Neural cell (in vitro differentiated cells): ENCODE results near the gene NUDT9. TPM values are rescaled to one million over a fixed set of nuclear protein-coding genes. Genes with fewer than 3 reads are reported as not detected.
"Not testable (repeated sequence)": the region's sequence is repeated elsewhere in the genome, so short reads cannot be mapped to it uniquely, and the experiment has no call there.

Source experiments
- H2AFZ ChIP-seq: fragments of 200-600, 300-800 bp; sonication (generic), shearing (Covaris generic); 2 replicates; pipeline ENCODE4 v1.6.0; 2014; ENCODE audit warnings: low read depth, mild to moderate bottlenecking, antibody characterized with exemption, low read length, moderate library complexity
- H3F3A ChIP-seq: fragments of 200-600 bp; shearing (Covaris generic); 2 replicates; pipeline ENCODE4 v1.6.1; 2016; ENCODE audit warnings: mild to moderate bottlenecking, moderate library complexity, mixed read lengths, antibody characterized with exemption, low read length; ENCODE audit not compliant: insufficient read depth, poor library complexity, severe bottlenecking
- H3K27ac ChIP-seq: fragments of 200-600, 300-800 bp; sonication (generic), shearing (Covaris generic); 2 replicates; pipeline ENCODE4 v1.5.1; 2014; ENCODE audit warnings: mild to moderate bottlenecking, low read length, moderate library complexity
- H3K27me3 ChIP-seq: fragments of 300-800, 200-600 bp; sonication (generic), shearing (Covaris generic); 2 replicates; pipeline ENCODE4 v1.6.0; 2014; ENCODE audit warnings: mild to moderate bottlenecking, low read depth, low read length, moderate library complexity; ENCODE audit not compliant: insufficient read depth
- H3K36me3 ChIP-seq: fragments of 300-800, 200-600 bp; sonication (generic), shearing (Covaris generic); 2 replicates; pipeline ENCODE4 v1.5.1; 2014; ENCODE audit warnings: mild to moderate bottlenecking, antibody characterized with exemption, low read length, moderate library complexity; ENCODE audit not compliant: insufficient read depth
- H3K4me2 ChIP-seq: fragments of 300-800, 200-600 bp; sonication (generic), shearing (Covaris generic); 2 replicates; pipeline ENCODE4 v1.6.0; 2014; ENCODE audit warnings: mild to moderate bottlenecking, low read length
- H3K4me3 ChIP-seq: fragments of 300-800, 200-600 bp; sonication (generic), shearing (Covaris generic); 2 replicates; pipeline ENCODE4 v1.5.1; 2014; ENCODE audit warnings: mild to moderate bottlenecking, low read length, moderate library complexity
- H3K79me2 ChIP-seq: fragments of 200-600 bp; shearing (Covaris generic); replicated peaks from 2 replicates; pipeline ENCODE4 v1.6.0; 2014; ENCODE audit warnings: mild to moderate bottlenecking, low read length, moderate library complexity; ENCODE audit not compliant: insufficient read depth
- H3K9ac ChIP-seq: fragments of 300-800, 200-600 bp; sonication (generic), shearing (Covaris generic); 2 replicates; pipeline ENCODE4 v1.6.1; 2016; ENCODE audit warnings: mild to moderate bottlenecking, low read length, mixed read lengths
- H3K9me2 ChIP-seq: fragments of 200-600 bp; shearing (Covaris generic); 2 replicates; pipeline ENCODE4 v1.6.1; 2016; ENCODE audit warnings: mild to moderate bottlenecking, low read length, mixed read lengths; ENCODE audit not compliant: insufficient read depth
- H3K9me3 ChIP-seq: fragments of 200-600, 300-800 bp; sonication (generic), shearing (Covaris generic); 2 replicates; pipeline ENCODE4 v1.6.1; 2016; ENCODE audit warnings: mild to moderate bottlenecking, mixed run types, low read length, moderate library complexity, mixed read lengths
- H4K20me1 ChIP-seq: fragments of 200-600 bp; shearing (Covaris generic); 2 replicates; pipeline ENCODE4 v1.6.1; 2016; ENCODE audit warnings: mild to moderate bottlenecking, mixed run types; ENCODE audit not compliant: insufficient read depth
- EP300 ChIP-seq: fragments of 450-650 bp; conservative IDR thresholded peaks from 2 replicates; pipeline ENCODE4 v1.6.1; 2014; ENCODE audit warnings: antibody characterized with exemption, mild to moderate bottlenecking, moderate library complexity; ENCODE audit not compliant: poor library complexity, severe bottlenecking
- EZH2 ChIP-seq: fragments of 200-600, 300-800 bp; shearing (Covaris generic), sonication (generic); IDR thresholded peaks from 2 replicates; pipeline ENCODE4 v1.6.1; 2014; ENCODE audit warnings: antibody characterized with exemption, low read length, borderline replicate concordance, mild to moderate bottlenecking; ENCODE audit not compliant: insufficient read depth, poor library complexity, severe bottlenecking
- MXI1 ChIP-seq: fragments of 450-650 bp; conservative IDR thresholded peaks from 2 replicates; pipeline ENCODE4 v1.6.1; 2014; ENCODE audit warnings: antibody characterized with exemption, mild to moderate bottlenecking; ENCODE audit not compliant: poor library complexity, severe bottlenecking
- POLR2AphosphoS5 ChIP-seq: IDR thresholded peaks from 2 replicates; pipeline ENCODE4 v1.6.1; 2012
- RAD21 ChIP-seq: fragments of 450-650 bp; conservative IDR thresholded peaks from 2 replicates; pipeline ENCODE4 v1.6.1; 2014; ENCODE audit warnings: antibody characterized with exemption, mild to moderate bottlenecking, moderate library complexity
- SMC3 ChIP-seq: fragments of 450-650 bp; conservative IDR thresholded peaks from 2 replicates; pipeline ENCODE4 v1.6.1; 2014; ENCODE audit warnings: antibody characterized with exemption, mild to moderate bottlenecking, moderate library complexity; ENCODE audit not compliant: poor library complexity
- TAF1 ChIP-seq: IDR thresholded peaks from 2 replicates; pipeline ENCODE4 v1.6.1; 2012; ENCODE audit warnings: low read depth
- polyA plus RNA-seq: library from polyadenylated mRNA; depleted of rRNA; stranded (reverse); fragments of >200 nt; gene quantifications from 2 replicates; pipeline ENCODE4 v1.2.3, GENCODE V29; 2014
- TF ChIP-seq, protein P1 (sequence below): fragments of 450-650 bp; IDR thresholded peaks from 2 replicates; pipeline ENCODE4 v1.5.1; 2014; ENCODE audit warnings: antibody characterized with exemption, mild to moderate bottlenecking, moderate library complexity; ENCODE audit not compliant: poor library complexity, severe bottlenecking
- TF ChIP-seq, protein P2 (sequence below): IDR thresholded peaks from 2 replicates; pipeline ENCODE4 v1.6.1; 2012; ENCODE audit warnings: borderline replicate concordance

Gene NUDT9
- polyA plus RNA-seq, 1 donor from 2014 or later: 25.5 TPM

- Histone ChIP-seq H3K27ac (no peak overlapping the region), H3K36me3 (no peaks in the 10 kb centered on the region)
These were observed 69.1 kb downstream of the NUDT9 start for GRCh38 chr4:87491436-87491835.

DNA sequence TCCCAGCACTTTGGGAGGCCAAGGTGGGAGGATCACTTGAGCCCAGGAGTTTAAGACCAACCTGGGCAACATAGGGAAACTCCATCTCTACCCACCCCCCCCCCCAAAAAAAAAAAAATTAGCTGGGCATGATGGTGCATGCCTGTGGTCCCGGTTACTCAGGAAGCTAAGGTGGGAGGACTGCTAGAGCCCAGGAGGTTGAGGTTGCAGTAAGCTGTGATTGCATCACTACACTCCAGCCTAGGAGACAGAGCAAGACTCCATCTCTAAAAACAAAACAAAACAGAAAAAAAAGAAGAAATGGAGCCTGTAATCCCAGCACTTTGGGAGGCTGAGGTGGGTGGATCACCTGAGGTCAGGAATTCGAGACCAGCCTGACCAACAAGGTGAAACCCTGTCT is 69.5 kb downstream of the NUDT9 start:
- not testable (repeated sequence) for H3K9ac ChIP-seq, H3K9me3 ChIP-seq, H3F3A ChIP-seq, H2AFZ ChIP-seq, H3K4me3 ChIP-seq, H3K27ac ChIP-seq, H3K27me3 ChIP-seq, H3K9me2 ChIP-seq, H3K4me2 ChIP-seq, H3K79me2 ChIP-seq, H4K20me1 ChIP-seq, H3K36me3 ChIP-seq

More at GRCh38 chr4:87491436-87491835, 69.1 kb downstream of the NUDT9 start:
- Histone ChIP-seq H2AFZ (no peak overlapping the region), H3K27me3 (no peaks in the 10 kb centered on the region), H3K9me3 (no peaks in the 10 kb centered on the region), H3K4me2 (no peak overlapping the region), H3F3A (no peaks in the 10 kb centered on the region), H3K4me3 (no peak overlapping the region), H3K9ac (no peak overlapping the region), H3K79me2 (no peaks in the 10 kb centered on the region), H4K20me1 (no peaks in the 10 kb centered on the region), H3K9me2 (no peaks in the 10 kb centered on the region)
- TF ChIP-seq, protein P1, sequence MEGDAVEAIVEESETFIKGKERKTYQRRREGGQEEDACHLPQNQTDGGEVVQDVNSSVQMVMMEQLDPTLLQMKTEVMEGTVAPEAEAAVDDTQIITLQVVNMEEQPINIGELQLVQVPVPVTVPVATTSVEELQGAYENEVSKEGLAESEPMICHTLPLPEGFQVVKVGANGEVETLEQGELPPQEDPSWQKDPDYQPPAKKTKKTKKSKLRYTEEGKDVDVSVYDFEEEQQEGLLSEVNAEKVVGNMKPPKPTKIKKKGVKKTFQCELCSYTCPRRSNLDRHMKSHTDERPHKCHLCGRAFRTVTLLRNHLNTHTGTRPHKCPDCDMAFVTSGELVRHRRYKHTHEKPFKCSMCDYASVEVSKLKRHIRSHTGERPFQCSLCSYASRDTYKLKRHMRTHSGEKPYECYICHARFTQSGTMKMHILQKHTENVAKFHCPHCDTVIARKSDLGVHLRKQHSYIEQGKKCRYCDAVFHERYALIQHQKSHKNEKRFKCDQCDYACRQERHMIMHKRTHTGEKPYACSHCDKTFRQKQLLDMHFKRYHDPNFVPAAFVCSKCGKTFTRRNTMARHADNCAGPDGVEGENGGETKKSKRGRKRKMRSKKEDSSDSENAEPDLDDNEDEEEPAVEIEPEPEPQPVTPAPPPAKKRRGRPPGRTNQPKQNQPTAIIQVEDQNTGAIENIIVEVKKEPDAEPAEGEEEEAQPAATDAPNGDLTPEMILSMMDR: no peak
- TF ChIP-seq TAF1 (no peak), POLR2AphosphoS5 (no peak), EP300 (no peak), SMC3 (no peak), RAD21 (no peak), EZH2 (no peak), MXI1 (no peak)
- TF ChIP-seq, protein P2, sequence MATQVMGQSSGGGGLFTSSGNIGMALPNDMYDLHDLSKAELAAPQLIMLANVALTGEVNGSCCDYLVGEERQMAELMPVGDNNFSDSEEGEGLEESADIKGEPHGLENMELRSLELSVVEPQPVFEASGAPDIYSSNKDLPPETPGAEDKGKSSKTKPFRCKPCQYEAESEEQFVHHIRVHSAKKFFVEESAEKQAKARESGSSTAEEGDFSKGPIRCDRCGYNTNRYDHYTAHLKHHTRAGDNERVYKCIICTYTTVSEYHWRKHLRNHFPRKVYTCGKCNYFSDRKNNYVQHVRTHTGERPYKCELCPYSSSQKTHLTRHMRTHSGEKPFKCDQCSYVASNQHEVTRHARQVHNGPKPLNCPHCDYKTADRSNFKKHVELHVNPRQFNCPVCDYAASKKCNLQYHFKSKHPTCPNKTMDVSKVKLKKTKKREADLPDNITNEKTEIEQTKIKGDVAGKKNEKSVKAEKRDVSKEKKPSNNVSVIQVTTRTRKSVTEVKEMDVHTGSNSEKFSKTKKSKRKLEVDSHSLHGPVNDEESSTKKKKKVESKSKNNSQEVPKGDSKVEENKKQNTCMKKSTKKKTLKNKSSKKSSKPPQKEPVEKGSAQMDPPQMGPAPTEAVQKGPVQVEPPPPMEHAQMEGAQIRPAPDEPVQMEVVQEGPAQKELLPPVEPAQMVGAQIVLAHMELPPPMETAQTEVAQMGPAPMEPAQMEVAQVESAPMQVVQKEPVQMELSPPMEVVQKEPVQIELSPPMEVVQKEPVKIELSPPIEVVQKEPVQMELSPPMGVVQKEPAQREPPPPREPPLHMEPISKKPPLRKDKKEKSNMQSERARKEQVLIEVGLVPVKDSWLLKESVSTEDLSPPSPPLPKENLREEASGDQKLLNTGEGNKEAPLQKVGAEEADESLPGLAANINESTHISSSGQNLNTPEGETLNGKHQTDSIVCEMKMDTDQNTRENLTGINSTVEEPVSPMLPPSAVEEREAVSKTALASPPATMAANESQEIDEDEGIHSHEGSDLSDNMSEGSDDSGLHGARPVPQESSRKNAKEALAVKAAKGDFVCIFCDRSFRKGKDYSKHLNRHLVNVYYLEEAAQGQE: no peak

DNA sequence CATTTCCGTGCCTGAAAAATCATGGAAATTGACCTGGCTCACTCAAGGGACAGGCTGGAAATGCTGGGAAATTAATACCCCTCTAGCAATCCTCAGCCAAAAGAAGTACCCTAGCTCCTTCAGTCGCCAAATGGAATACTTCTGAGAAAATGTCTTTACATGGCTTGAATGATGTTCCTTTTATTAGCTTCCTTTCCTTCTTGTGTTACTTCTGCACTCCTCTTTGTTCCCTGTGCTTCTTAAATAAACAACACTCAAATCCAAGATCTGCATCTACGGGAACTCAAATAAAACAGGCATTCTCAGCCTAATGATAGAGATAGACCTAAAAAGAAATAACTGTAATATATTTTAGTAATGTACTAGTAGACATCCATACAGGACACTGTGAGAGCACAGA is 70.7 kb downstream of the NUDT9 start:
- Histone ChIP-seq H3K4me2 (no peak overlapping the region), H3K4me3 (no peak overlapping the region), H3K9me2 (no peaks in the 10 kb centered on the region), H3K9me3 (no peaks in the 10 kb centered on the region), H3K79me2 (no peaks in the 10 kb centered on the region), H3K36me3 (no peaks in the 10 kb centered on the region), H3K27me3 (no peaks in the 10 kb centered on the region), H2AFZ (no peak overlapping the region), H3K9ac (no peak overlapping the region), H4K20me1 (no peaks in the 10 kb centered on the region), H3F3A (no peaks in the 10 kb centered on the region), H3K27ac (no peak overlapping the region)
- no peak for TF ChIP-seq POLR2AphosphoS5
- TF ChIP-seq EZH2: no peak
- no peak for TF ChIP-seq SMC3
- TF ChIP-seq, protein P2: no peak
- TF ChIP-seq, protein P1: no peak
- TF ChIP-seq EP300: no peak
- TF ChIP-seq MXI1: no peak
- no peak for TF ChIP-seq RAD21
- TF ChIP-seq TAF1: no peak
